NCI-H524 (cell line): ENCODE measurements around the gene LMBR1L.
A peak's percentile ranks its signal among the peaks of the same experiment; 100 is the strongest.
"Not testable (repeated sequence)": the region's sequence is repeated elsewhere in the genome, so short reads cannot be mapped to it uniquely, and the experiment has no call there.

Experiments
- DNase-seq, 2 experiments: peaks; one replicate each; lab custom pipeline; 2025; lab: John Stamatoyannopoulos, UW

LMBR1L gene

GRCh38 chr12:49088150-49088931, 22.3 kb downstream of the LMBR1L start:
- DNase-seq, result peak; percentile 83 to 91

GRCh38 chr12:49086116-49086515, 24.5 kb downstream of the LMBR1L start:
- no peak for DNase-seq

GRCh38 chr12:49084438-49084837, 26.2 kb downstream of the LMBR1L start:
- DNase-seq, result no peak

- peak in 1 of 2 experiments; percentile 19 for DNase-seq
Measured at GRCh38 chr12:49079793-49080192, 30.9 kb downstream of the LMBR1L start.

- DNase-seq, result no peak
Measured at GRCh38 chr12:49070971-49071370, 39.7 kb downstream of the LMBR1L start.

- peak; percentile 94 to 97 for DNase-seq
Measured at GRCh38 chr12:49069507-49070346, 40.9 kb downstream of the LMBR1L start, which contains the start of gene RHEBL1. RHEBL1 (minus strand) TSS chr12:49069979; CDS start chr12:49069785, 194 bp downstream.

- DNase-seq, result peak; percentile 10 to 54
Measured at GRCh38 chr12:49068879-49069506, 41.7 kb downstream of the LMBR1L start.

- no peak for DNase-seq
Measured at GRCh38 chr12:49066120-49066519, 44.5 kb downstream of the LMBR1L start.

- DNase-seq, result no peak
Measured at GRCh38 chr12:49064767-49065152, 45.9 kb downstream of the LMBR1L start.

- not testable (repeated sequence) for DNase-seq
Measured at GRCh38 chr12:49061916-49062315, 48.7 kb downstream of the LMBR1L start.

- DNase-seq, result no peak
Measured at GRCh38 chr12:49061157-49061650, 49.4 kb downstream of the LMBR1L start.

GRCh38 chr12:49060237-49061156, 50.1 kb downstream of the LMBR1L start, which contains the start of gene KMT2D:
KMT2D (minus strand) TSS chr12:49060794; CDS start chr12:49055324, 5,470 bp downstream.
- DNase-seq, result peak; percentile 63 to 89

GRCh38 chr12:49059299-49060171, 51.1 kb downstream of the LMBR1L start:
- DNase-seq, result no peak

GRCh38 chr12:49059045-49059298, 51.7 kb downstream of the LMBR1L start:
- DNase-seq, result no peak

GRCh38 chr12:49058366-49059044, 52.1 kb downstream of the LMBR1L start:
- DNase-seq, result peak in 1 of 2 experiments; percentile 25

GRCh38 chr12:49057888-49058287, 52.8 kb downstream of the LMBR1L start:
- DNase-seq, result no peak

GRCh38 chr12:49055978-49056754, 54.5 kb downstream of the LMBR1L start:
- DNase-seq, result no peak

GRCh38 chr12:49055092-49055491, 55.6 kb downstream of the LMBR1L start:
- no peak for DNase-seq

GRCh38 chr12:49054524-49054923, 56.1 kb downstream of the LMBR1L start:
- no peak for DNase-seq
